SU-DHL-6 (cell line): ENCODE data around the gene BICDL2.

Experiments
- H2AFZ ChIP-seq: fragments of 200-600 bp; sonication (generic); 2 replicates; pipeline ENCODE4 v1.6.1; 2014; ENCODE audit warnings: low read depth, mild to moderate bottlenecking, moderate library complexity, mixed read lengths, antibody characterized with exemption, low read length; ENCODE audit not compliant: severe bottlenecking
- H3F3A ChIP-seq: fragments of 200-600 bp; shearing (Covaris generic); 2 replicates; pipeline ENCODE4 v1.6.0; 2016; ENCODE audit warnings: antibody characterized with exemption, mild to moderate bottlenecking; ENCODE audit not compliant: insufficient read depth
- H3K27ac ChIP-seq: fragments of 200-600 bp; sonication (generic); 2 replicates; pipeline ENCODE4 v1.5.1; 2016; ENCODE audit warnings: low read depth, mild to moderate bottlenecking, low read length, moderate library complexity, mixed read lengths
- H3K27me3 ChIP-seq: fragments of 200-600 bp; sonication (generic), shearing (Covaris generic); 2 replicates; pipeline ENCODE4 v1.6.0; 2014; ENCODE audit warnings: mild to moderate bottlenecking, low read length
- H3K36me3 ChIP-seq: fragments of 200-600 bp; sonication (generic); 2 replicates; pipeline ENCODE4 v1.6.1; 2014; ENCODE audit warnings: mild to moderate bottlenecking, low read length, mixed read lengths
- H3K4me2 ChIP-seq: fragments of 300-600, 200-600 bp; shearing (Covaris generic), sonication (generic); 2 replicates; pipeline ENCODE4 v1.6.0; 2014; ENCODE audit warnings: low read length, low read depth, mild to moderate bottlenecking; ENCODE audit not compliant: poor library complexity, severe bottlenecking
- H3K4me3 ChIP-seq: fragments of 200-600 bp; sonication (generic); 2 replicates; pipeline ENCODE4 v1.5.1; 2014; ENCODE audit warnings: antibody characterized with exemption, low read length, mild to moderate bottlenecking, mixed read lengths; ENCODE audit not compliant: insufficient read depth, poor library complexity, severe bottlenecking
- H3K79me2 ChIP-seq: fragments of 200-600 bp; sonication (generic); 2 replicates; pipeline ENCODE4 v1.6.1; 2014; ENCODE audit warnings: mild to moderate bottlenecking, low read length, moderate library complexity; ENCODE audit not compliant: insufficient read depth
- H3K9ac ChIP-seq: fragments of 200-600 bp; sonication (generic); 2 replicates; pipeline ENCODE4 v1.7.0; 2014; ENCODE audit warnings: mild to moderate bottlenecking, low read length
- H3K9me2 ChIP-seq: fragments of 200-600 bp; sonication (generic); replicated peaks from 2 replicates; pipeline ENCODE4 v1.6.1; 2014; ENCODE audit warnings: low read length; ENCODE audit not compliant: insufficient read depth
- H3K9me3 ChIP-seq: fragments of 200-600 bp; sonication (generic); 2 replicates; pipeline ENCODE4 v1.6.1; 2014; ENCODE audit warnings: low read length, mixed read lengths; ENCODE audit not compliant: insufficient read depth
- H4K20me1 ChIP-seq: fragments of 200-600 bp; sonication (generic); 2 replicates; pipeline ENCODE4 v1.6.1; 2014; ENCODE audit warnings: low read depth, mild to moderate bottlenecking, antibody characterized with exemption, low read length, moderate library complexity, mixed read lengths
- EZH2phosphoT487 ChIP-seq: fragments of 200-600 bp; sonication (generic), shearing (Covaris generic); conservative IDR thresholded peaks from 2 replicates; pipeline ENCODE4 v1.6.1; 2018; ENCODE audit warnings: mild to moderate bottlenecking, antibody characterized with exemption, low read length, moderate library complexity, mixed read lengths
- TF ChIP-seq, protein P1 (sequence below): fragments of 200-600 bp; sonication (generic); IDR thresholded peaks from one replicate; pipeline ENCODE4 v1.5.1; 2017; ENCODE audit warnings: antibody characterized with exemption, mild to moderate bottlenecking, low read length, moderate library complexity; ENCODE audit not compliant: insufficient read depth, poor library complexity, severe bottlenecking

Gene BICDL2

DNA sequence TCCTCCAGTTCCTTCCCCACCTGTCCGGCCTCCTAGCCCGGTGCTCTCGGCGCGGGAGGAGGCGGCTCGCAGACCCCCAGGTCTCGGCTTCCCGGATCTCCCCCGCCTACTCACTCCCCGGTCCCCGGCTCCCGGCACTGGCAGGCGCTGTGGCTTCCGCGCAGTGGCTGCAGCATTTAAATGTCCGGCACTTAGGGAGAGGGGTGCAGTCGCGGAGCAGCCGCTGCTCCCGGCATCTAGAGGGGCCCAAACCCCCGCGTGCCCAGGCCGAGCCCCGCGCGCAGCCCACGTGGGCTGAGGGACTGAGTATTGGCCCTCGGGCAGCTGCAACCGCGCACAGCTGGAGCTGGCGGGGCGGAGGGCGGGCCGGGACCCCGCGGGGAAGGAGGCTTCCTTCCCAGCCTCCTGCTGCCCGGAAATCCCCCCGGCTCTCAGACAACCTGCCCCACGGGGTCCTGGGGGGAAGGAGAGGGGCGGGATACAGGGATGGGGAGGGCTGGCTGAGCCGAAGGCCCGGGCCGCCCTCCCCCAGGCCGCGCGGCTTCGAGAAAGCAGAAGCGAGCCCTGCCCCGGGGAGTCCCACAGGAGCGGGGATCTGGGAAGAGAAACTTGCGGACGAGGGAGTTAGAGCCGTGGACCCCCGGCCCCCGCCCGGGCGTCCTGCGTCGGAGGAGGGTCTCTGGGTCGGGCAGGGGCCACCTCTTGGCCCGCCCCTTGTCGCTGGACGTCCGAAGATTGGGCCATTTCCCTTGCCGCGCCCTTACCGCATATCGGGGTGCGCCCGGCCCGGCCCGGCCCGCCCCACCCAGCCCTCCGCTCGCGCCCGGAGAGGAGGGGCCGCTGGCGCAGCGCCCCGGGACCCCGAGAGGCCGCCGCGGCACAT is 9.3 kb upstream of the BICDL2 start, which contains the start of gene MMP25:
MMP25 (plus strand) TSS at position 804 of the 883 bp plus-strand sequence. CDS start 357 bp downstream, outside the sequence.
- Histone ChIP-seq H3K27ac (no peak within 1 kb of the TSS), H3K4me3 (peak within 1 kb of the TSS; percentile 25), H3K27me3 (no peaks in the 10 kb centered on the region), H3K4me2 (peak within 1 kb of the TSS; percentile 49), H4K20me1 (no peaks in the 10 kb centered on the region), H3F3A (no peaks in the 10 kb centered on the region), H3K9me3 (no peaks in the 10 kb centered on the region), H3K79me2 (no peaks in the 10 kb centered on the region), H3K9me2 (no peaks in the 10 kb centered on the region), H2AFZ (no peak within 1 kb of the TSS), H3K36me3 (no peaks in the 10 kb centered on the region), H3K9ac (peak within 1 kb of the TSS; percentile 28)
- no peak; the same call in 1 of the 2 replicates for TF ChIP-seq EZH2phosphoT487
- TF ChIP-seq, protein P1, sequence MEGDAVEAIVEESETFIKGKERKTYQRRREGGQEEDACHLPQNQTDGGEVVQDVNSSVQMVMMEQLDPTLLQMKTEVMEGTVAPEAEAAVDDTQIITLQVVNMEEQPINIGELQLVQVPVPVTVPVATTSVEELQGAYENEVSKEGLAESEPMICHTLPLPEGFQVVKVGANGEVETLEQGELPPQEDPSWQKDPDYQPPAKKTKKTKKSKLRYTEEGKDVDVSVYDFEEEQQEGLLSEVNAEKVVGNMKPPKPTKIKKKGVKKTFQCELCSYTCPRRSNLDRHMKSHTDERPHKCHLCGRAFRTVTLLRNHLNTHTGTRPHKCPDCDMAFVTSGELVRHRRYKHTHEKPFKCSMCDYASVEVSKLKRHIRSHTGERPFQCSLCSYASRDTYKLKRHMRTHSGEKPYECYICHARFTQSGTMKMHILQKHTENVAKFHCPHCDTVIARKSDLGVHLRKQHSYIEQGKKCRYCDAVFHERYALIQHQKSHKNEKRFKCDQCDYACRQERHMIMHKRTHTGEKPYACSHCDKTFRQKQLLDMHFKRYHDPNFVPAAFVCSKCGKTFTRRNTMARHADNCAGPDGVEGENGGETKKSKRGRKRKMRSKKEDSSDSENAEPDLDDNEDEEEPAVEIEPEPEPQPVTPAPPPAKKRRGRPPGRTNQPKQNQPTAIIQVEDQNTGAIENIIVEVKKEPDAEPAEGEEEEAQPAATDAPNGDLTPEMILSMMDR, result no peak

DNA sequence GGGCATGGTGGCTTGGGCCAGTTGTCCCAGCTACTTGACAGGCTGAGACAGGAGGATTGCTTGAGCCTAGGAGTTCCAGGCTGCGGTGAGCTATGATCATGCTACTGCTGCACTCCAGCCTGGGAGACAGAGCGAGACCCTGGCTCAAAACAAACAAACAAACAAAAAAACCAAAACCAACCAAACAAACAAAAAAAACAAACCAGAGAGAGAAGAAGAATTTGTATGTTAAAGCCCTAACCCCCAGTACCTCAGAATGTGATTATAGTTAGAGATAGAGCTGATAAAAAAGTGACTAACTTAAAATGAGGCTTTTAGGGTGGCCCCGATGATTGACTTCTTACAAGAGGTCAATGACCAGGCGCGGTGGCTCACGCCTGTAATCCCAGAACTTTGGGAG is 8.0 kb upstream of the BICDL2 start:
- Histone ChIP-seq H4K20me1 (no peaks in the 10 kb centered on the region), H3K27me3 (no peaks in the 10 kb centered on the region), H3K4me3 (no peak overlapping the region)

DNA sequence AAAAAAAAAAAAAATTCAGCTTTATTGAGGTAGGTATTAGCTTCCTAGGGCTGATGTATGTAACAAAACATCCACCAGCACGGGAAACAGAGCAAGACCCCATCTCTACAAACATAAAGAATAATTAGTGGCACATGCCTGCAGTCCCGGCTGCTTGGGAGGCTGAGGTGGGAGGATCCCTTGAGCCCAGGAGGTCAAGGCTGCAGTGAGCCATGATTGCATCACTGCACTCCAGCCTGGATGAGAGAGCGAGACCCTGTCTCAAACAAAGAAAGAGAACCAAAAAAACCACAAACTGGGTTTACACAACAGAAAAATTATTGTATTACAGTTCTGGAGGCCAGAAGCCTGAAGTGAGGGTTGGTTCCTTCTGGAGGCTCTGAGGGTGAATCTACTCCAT is 5.6 kb upstream of the BICDL2 start:
- no peaks in the 10 kb centered on the region for H3K9me3 ChIP-seq
- TF ChIP-seq EZH2phosphoT487, result no peak
- TF ChIP-seq, protein P1, result no peak
- no peak overlapping the region for H3K4me3 ChIP-seq
- no peaks in the 10 kb centered on the region for H3K9me2 ChIP-seq
- no peaks in the 10 kb centered on the region for H3K36me3 ChIP-seq
- no peak overlapping the region for H3K27ac ChIP-seq
- no peak overlapping the region for H3K4me2 ChIP-seq
- H3K79me2 ChIP-seq, result no peaks in the 10 kb centered on the region
- no peaks in the 10 kb centered on the region for H3F3A ChIP-seq
- H3K27me3 ChIP-seq, result no peaks in the 10 kb centered on the region
- no peak overlapping the region for H3K9ac ChIP-seq
- no peaks in the 10 kb centered on the region for H4K20me1 ChIP-seq
- no peak overlapping the region for H2AFZ ChIP-seq

More for the DNA sequence above, 8.0 kb upstream of the BICDL2 start:
- TF ChIP-seq EZH2phosphoT487, result no peak
- TF ChIP-seq, protein P1, result no peak
- H3K9me2 ChIP-seq, result no peaks in the 10 kb centered on the region
- H3K9me3 ChIP-seq, result no peaks in the 10 kb centered on the region
- no peak overlapping the region for H2AFZ ChIP-seq
- H3K9ac ChIP-seq, result no peak overlapping the region
- H3K79me2 ChIP-seq, result no peaks in the 10 kb centered on the region
- H3K27ac ChIP-seq, result no peak overlapping the region
- H3F3A ChIP-seq, result no peaks in the 10 kb centered on the region
- no peaks in the 10 kb centered on the region for H3K36me3 ChIP-seq
- no peak overlapping the region for H3K4me2 ChIP-seq
